K562 (cell line): ENCODE measurements around the gene UBN1. TPM values are rescaled to one million over a fixed set of nuclear protein-coding genes. Genes with fewer than 3 reads are reported as not detected.

ENCODE experiments used
- ATAC-seq: fragments of 200-7000 bp; cut with Tn5 transposase; 3 replicates; pipeline ENCODE4 v1.9.1; 2020; ENCODE audit warnings: moderate library complexity
- BruUV-seq: library from RNA; stranded (reverse); fragments of 400-500 nt; replicated peaks from 2 replicates; lab custom pipeline; 2021; lab: Mats Ljungman, UMichigan
- CTCF ChIA-PET: fragments of 300-600 bp; formaldehyde crosslinking; extraction: SDS; loops from one replicate; lab custom pipeline; 2021; ENCODE audit warnings: low intra/inter-chr PET ratio; lab: Yijun Ruan, JAX
- POLR2A ChIA-PET: fragments of 300-600, 350-650 bp; sonication (Branson Sonifier 250); formaldehyde crosslinking; extraction: SDS; loops from one replicate; lab custom pipeline; 2021; ENCODE audit warnings: antibody characterized with exemption, inconsistent platforms; lab: Yijun Ruan, JAX
- DNase-seq, 4 experiments: peaks; one replicate each; pipeline versions ENCODE4 v3.0.0 to v3.0.0-alpha.2; 2011 to 2018; ENCODE audit warnings: low spot score in 3 of 4, mixed read lengths in 3 of 4; ENCODE audit errors: extremely low read depth in 1 of 4
- FAIRE-seq: peaks from 2 replicates; lab custom pipeline; 2011; peaks lifted over from hg19 to GRCh38; lab: Jason Lieb, UNC
- H2AFZ ChIP-seq: 2 replicates; pipeline ENCODE4 v1.6.0; 2011; ENCODE audit warnings: low read depth, low read length, control low read depth, inconsistent platforms
- H3K27ac ChIP-seq: fragments of 200-600 bp; 3 replicates; pipeline ENCODE4 v1.8.0; 2011; ENCODE audit warnings: low read depth, mild to moderate bottlenecking, control low read depth, inconsistent platforms, low read length, moderate library complexity, mixed read lengths; ENCODE audit errors: extremely low read depth
- H3K27me3 ChIP-seq, 2 experiments: fragments of 300-600 bp in 1 of 2; 2 replicates in 1 of 2; 3 replicates in 1 of 2; pipeline versions ENCODE4 v1.6.0 to v1.8.0; 2011; ENCODE audit warnings: inconsistent platforms in 2 of 2, low read length in 2 of 2, mild to moderate bottlenecking in 1 of 2, mixed read lengths in 1 of 2, moderate library complexity in 1 of 2; ENCODE audit not compliant: control insufficient read depth in 2 of 2, insufficient read depth in 2 of 2
- H3K36me3 ChIP-seq: fragments of 300-600 bp; 3 replicates; pipeline ENCODE4 v1.8.0; 2011; ENCODE audit warnings: mild to moderate bottlenecking, low read length, inconsistent platforms; ENCODE audit not compliant: control insufficient read depth, insufficient read depth
- H3K4me1 ChIP-seq, 2 experiments: fragments of 200-600 bp in 1 of 2; replicated peaks in 1 of 2; 2 replicates in 1 of 2; 3 replicates in 1 of 2; pipeline versions ENCODE4 v1.5.1 to v1.8.0; 2011; ENCODE audit warnings: inconsistent platforms in 2 of 2, low read length in 2 of 2, mild to moderate bottlenecking in 1 of 2, mixed read lengths in 1 of 2, moderate library complexity in 1 of 2; ENCODE audit not compliant: control insufficient read depth in 2 of 2, insufficient read depth in 2 of 2
- H3K4me2 ChIP-seq: 2 replicates; pipeline ENCODE4 v1.6.1; 2011; ENCODE audit warnings: low read length, control low read depth, inconsistent platforms, mixed read lengths; ENCODE audit not compliant: insufficient read depth
- H3K4me3 ChIP-seq: fragments of 200-600 bp; sonication (generic), shearing (Covaris generic); 2 replicates; pipeline ENCODE4 v1.5.1; 2016; ENCODE audit warnings: control low read depth, inconsistent platforms
- H3K79me2 ChIP-seq: fragments of 200-600 bp; 3 replicates; pipeline ENCODE4 v1.8.0; 2011; ENCODE audit warnings: low read length, inconsistent platforms; ENCODE audit not compliant: control insufficient read depth, insufficient read depth
- H3K9ac ChIP-seq, 2 experiments: 2 replicates each; pipeline versions ENCODE4 v1.6.0 to v1.6.1; 2011; ENCODE audit warnings: low read depth in 2 of 2, low read length in 2 of 2, control low read depth in 1 of 2, inconsistent platforms in 1 of 2, mild to moderate bottlenecking in 1 of 2, mixed read lengths in 1 of 2; ENCODE audit not compliant: insufficient read depth in 1 of 2
- H3K9me1 ChIP-seq: one replicate; pipeline ENCODE4 v1.6.0; 2011; ENCODE audit warnings: inconsistent platforms, mild to moderate bottlenecking, low read length, moderate library complexity; ENCODE audit not compliant: control insufficient read depth, insufficient read depth
- H3K9me3 ChIP-seq: replicated peaks from 2 replicates; pipeline ENCODE4 v1.5.1; 2011; ENCODE audit warnings: low read depth, low read length, inconsistent platforms; ENCODE audit not compliant: control insufficient read depth, insufficient read depth
- H4K20me1 ChIP-seq: replicated peaks from 2 replicates; pipeline ENCODE4 v1.6.1; 2011; ENCODE audit warnings: low read length, inconsistent platforms, mixed read lengths; ENCODE audit not compliant: control insufficient read depth, insufficient read depth
- GATAD2A ChIP-seq: fragments of 450-650 bp; IDR thresholded peaks from 2 replicates; pipeline ENCODE4 v1.6.1; 2017
- IRF1 ChIP-seq: sonication (generic); formaldehyde crosslinking; IDR thresholded peaks from 2 replicates; pipeline ENCODE4 v1.8.0; 2022; ENCODE audit warnings: missing genetic modification reagents, mild to moderate bottlenecking, borderline replicate concordance
- ZNF217 ChIP-seq: sonication (generic); formaldehyde crosslinking; IDR thresholded peaks from 2 replicates; pipeline ENCODE4 v1.8.0; 2022; ENCODE audit warnings: mild to moderate bottlenecking, missing genetic modification reagents
- ZZZ3 ChIP-seq: fragments of 450-650 bp; IDR thresholded peaks from 2 replicates; pipeline ENCODE4 v1.6.1; 2016; ENCODE audit warnings: antibody characterized with exemption, mild to moderate bottlenecking, moderate library complexity
- WGBS: fragments of 100-300 bp; shearing (Covaris generic); methylation state at CpG from one replicate; pipeline ENCODE4 v1.1.6; 2016; ENCODE audit warnings: low coverage, mixed read lengths; ENCODE audit not compliant: insufficient coverage; ENCODE audit errors: missing lambda C conversion rate; 5-methylcytosine and 5-hydroxymethylcytosine counted together
- in situ Hi-C: fragments of 300-500 bp; cut with MboI; formaldehyde crosslinking; loops from 4 replicates; pipeline ENCODE4 v1.15.0; 2018; ENCODE audit warnings: inconsistent platforms, mixed read lengths
- intact Hi-C: fragments of 100-400 bp; cut with micrococcal nuclease; formaldehyde crosslinking; loops from 2 replicates; pipeline ENCODE4 v1.14.2; 2022
- polyA plus RNA-seq, 8 experiments: library from polyadenylated mRNA; depleted of rRNA in 4 of 8; stranded (reverse) in 5 of 8; unstranded in 3 of 8; fragments of >200 nt; fragmentation: Nextera tagmentation in 2 of 8; fragmentation: Illumina TruSeq in 1 of 8; extraction: Ambion mirVana in 2 of 8; extraction: Trizol in 1 of 8; gene quantifications; 2 replicates each; pipeline versions ENCODE4 v1.2.1 to v1.2.3, GENCODE V29; 2011 to 2014; ENCODE audit warnings: inconsistent platforms in 1 of 8, missing spikeins in 1 of 8
- total RNA-seq, 7 experiments: library from RNA; depleted of rRNA in 6 of 7; stranded (reverse); fragments of >200 nt in 6 of 7; fragmentation: Illumina TruSeq in 2 of 7; extraction: Trizol in 2 of 7; gene quantifications; 2 replicates each; pipeline versions ENCODE4 v1.2.1 to v1.2.3, GENCODE V29; 2011 to 2021; ENCODE audit warnings: low replicate concordance in 1 of 7

Gene UBN1
- total and polyA plus RNA-seq, 9 of the 15 experiments (the other 6 are each of a cell fraction or from before 2014, with no cell fraction given), result 1.5 to 45.7 (median 20.6) TPM

- TF ChIP-seq ZNF217 (CRISPR knock-in tag) (no peak), IRF1 (CRISPR knock-in tag) (no peak), GATAD2A (no peak), ZZZ3 (no peak)
- in situ Hi-C loops, result no loop called here
- Histone ChIP-seq H2AFZ (no peak overlapping the region), H3K27me3 (peaks cover 21 to 58% of the 10 kb centered on the region in 2 experiments; a peak in 3 of 5 replicates), H3K4me2 (no peak overlapping the region), H3K79me2 (no peaks in the 10 kb centered on the region), H3K27ac (no peak overlapping the region), H3K36me3 (no peaks in the 10 kb centered on the region), H3K9me1 (no peaks in the 10 kb centered on the region), H3K9ac (no peak overlapping the region), H3K4me3 (no peak overlapping the region), H3K4me1 (peaks cover 0 to 47% of the 10 kb centered on the region in 2 experiments; a peak in 2 of 5 replicates), H3K9me3 (no peaks in the 10 kb centered on the region; the same call in 1 of the 2 replicates), H4K20me1 (peaks cover 2% of the 10 kb centered on the region; the same call in 1 of the 2 replicates)
- CTCF ChIA-PET, result no interaction called here
- 13% methylated on average over 7 of the region's 7 CpGs for WGBS
- POLR2A ChIA-PET, result interaction anchor here (0.6 to 3.2 kb wide), 2 partner anchors 12 to 136 kb away, joined by 4 to 19 read pairs; partner anchors contain the start of gene NAGPA
- DNase-seq (no peak), FAIRE-seq (no peak), ATAC-seq (no peak)
- no TSS peak for BruUV-seq
- intact Hi-C loops, result no loop called here
These were observed 50.0 kb downstream of the UBN1 start for GRCh38 chr16:4897328-4897727.
